H9 (cell line): ENCODE results near the gene BMP5. TPM values are rescaled to one million over a fixed set of nuclear protein-coding genes. Genes with fewer than 3 reads are reported as not detected.

Experiments used
- DNase-seq: peaks from one replicate; pipeline ENCODE4 v3.0.0-alpha.2; 2017
- H2AFZ ChIP-seq: one replicate; pipeline ENCODE4 v1.6.1; 2013; ENCODE audit warnings: mild to moderate bottlenecking, low read length, control low read depth, moderate library complexity
- H2AK5ac ChIP-seq: 2 replicates; pipeline ENCODE4 v1.6.1; 2013; ENCODE audit warnings: low read length, control low read depth, mixed read lengths; ENCODE audit not compliant: insufficient read length
- H2BK120ac ChIP-seq: one replicate; pipeline ENCODE4 v1.6.1; 2013; ENCODE audit warnings: low read depth, mild to moderate bottlenecking, low read length, control low read depth, inconsistent platforms; ENCODE audit not compliant: poor library complexity, severe bottlenecking
- H2BK12ac ChIP-seq: 2 replicates; pipeline ENCODE4 v1.6.1; 2013; ENCODE audit warnings: low read length, control low read depth, mixed read lengths, low read depth; ENCODE audit not compliant: insufficient read length
- H2BK15ac ChIP-seq: 2 replicates; pipeline ENCODE4 v1.6.1; 2013; ENCODE audit warnings: low read depth, low read length, control low read depth
- H2BK20ac ChIP-seq: one replicate; pipeline ENCODE4 v1.6.1; 2013; ENCODE audit warnings: low read depth, mild to moderate bottlenecking, low read length, control low read depth, inconsistent platforms; ENCODE audit not compliant: poor library complexity, severe bottlenecking
- H2BK5ac ChIP-seq: 2 replicates; pipeline ENCODE4 v1.6.1; 2013; ENCODE audit warnings: low read length, control low read depth, mixed read lengths; ENCODE audit not compliant: insufficient read length
- H3K14ac ChIP-seq: 2 replicates; pipeline ENCODE4 v1.6.1; 2013; ENCODE audit warnings: low read length, control low read depth; ENCODE audit not compliant: insufficient read depth
- H3K18ac ChIP-seq: 2 replicates; pipeline ENCODE4 v1.6.1; 2013; ENCODE audit warnings: low read depth, mild to moderate bottlenecking, mixed read lengths, low read length, control low read depth; ENCODE audit not compliant: insufficient read length
- H3K23ac ChIP-seq: 2 replicates; pipeline ENCODE4 v1.6.1; 2013; ENCODE audit warnings: low read length, control low read depth, mixed read lengths, low read depth; ENCODE audit not compliant: insufficient read length
- H3K23me2 ChIP-seq: 2 replicates; pipeline ENCODE4 v1.6.1; 2013; ENCODE audit warnings: low read depth, mild to moderate bottlenecking, mixed read lengths, low read length, control low read depth; ENCODE audit not compliant: insufficient read length, poor library complexity, severe bottlenecking
- H3K27ac ChIP-seq: 2 replicates; pipeline ENCODE4 v1.5.1; 2013; ENCODE audit warnings: low read length, control low read depth, mixed read lengths, low read depth; ENCODE audit not compliant: insufficient read length
- H3K27me3 ChIP-seq: 2 replicates; pipeline ENCODE4 v1.6.1; 2013; ENCODE audit warnings: low read length, control low read depth, inconsistent platforms; ENCODE audit not compliant: insufficient read depth
- H3K4ac ChIP-seq: 2 replicates; pipeline ENCODE4 v1.6.1; 2013; ENCODE audit warnings: low read depth, mild to moderate bottlenecking, control low read depth, inconsistent platforms, low read length, moderate library complexity
- H3K4me1 ChIP-seq: 2 replicates; pipeline ENCODE4 v1.6.1; 2013; ENCODE audit warnings: low read length, control low read depth, inconsistent platforms; ENCODE audit not compliant: insufficient read depth
- H3K4me2 ChIP-seq: 2 replicates; pipeline ENCODE4 v1.6.1; 2013; ENCODE audit warnings: low read length, control low read depth, mixed read lengths; ENCODE audit not compliant: insufficient read length, insufficient read depth
- H3K56ac ChIP-seq: 2 replicates; pipeline ENCODE4 v1.6.1; 2013; ENCODE audit warnings: low read depth, mild to moderate bottlenecking, mixed read lengths, low read length, control low read depth; ENCODE audit not compliant: insufficient read length
- H3K79me1 ChIP-seq: 2 replicates; pipeline ENCODE4 v1.6.1; 2013; ENCODE audit warnings: low read depth, mild to moderate bottlenecking, moderate library complexity, low read length, control low read depth, inconsistent platforms; ENCODE audit not compliant: insufficient read depth, poor library complexity, severe bottlenecking
- H3K79me2 ChIP-seq: 2 replicates; pipeline ENCODE4 v1.6.1; 2013; ENCODE audit warnings: low read length, control low read depth, inconsistent platforms; ENCODE audit not compliant: insufficient read depth
- H3K9ac ChIP-seq: 2 replicates; pipeline ENCODE4 v1.6.1; 2013; ENCODE audit warnings: low read length, control low read depth, mixed read lengths; ENCODE audit not compliant: insufficient read length; ENCODE audit errors: extremely low read depth
- H3K9me3 ChIP-seq: one replicate; pipeline ENCODE4 v1.6.1; 2013; ENCODE audit warnings: low read depth, low read length, inconsistent platforms; ENCODE audit not compliant: control insufficient read depth
- H3T11ph ChIP-seq: one replicate; pipeline ENCODE4 v1.6.1; 2013; ENCODE audit warnings: mild to moderate bottlenecking, low read length, control low read depth, inconsistent platforms
- H4K20me1 ChIP-seq: one replicate; pipeline ENCODE4 v1.6.1; 2013; ENCODE audit not compliant: control insufficient read depth, insufficient read length, insufficient read depth
- H4K5ac ChIP-seq: 2 replicates; pipeline ENCODE4 v1.6.1; 2013; ENCODE audit warnings: low read depth, mild to moderate bottlenecking, mixed read lengths, low read length, control low read depth; ENCODE audit not compliant: insufficient read length
- H4K8ac ChIP-seq: replicated peaks from 2 replicates; pipeline ENCODE4 v1.6.1; 2013; ENCODE audit warnings: low read length, control low read depth, mixed read lengths, low read depth; ENCODE audit not compliant: insufficient read length
- H4K91ac ChIP-seq: 2 replicates; pipeline ENCODE4 v1.6.1; 2013; ENCODE audit warnings: low read depth, mild to moderate bottlenecking, moderate library complexity, mixed read lengths, low read length, control low read depth; ENCODE audit not compliant: insufficient read length
- H3K27ac Mint-ChIP-seq, 3 experiments: 2 replicates in 2 of 3; 3 replicates in 1 of 3; pipeline ENCODE4 v1.8.0; 2020 to 2021; ENCODE audit warnings: mixed read lengths in 3 of 3, mild to moderate bottlenecking in 1 of 3, moderate library complexity in 1 of 3
- H3K27me3 Mint-ChIP-seq: 2 replicates; pipeline ENCODE4 v1.8.0; 2021; ENCODE audit warnings: low read depth, mild to moderate bottlenecking, moderate library complexity, mixed read lengths
- H3K36me3 Mint-ChIP-seq, 3 experiments: 2 replicates in 2 of 3; 3 replicates in 1 of 3; pipeline ENCODE4 v1.8.0; 2020 to 2021; ENCODE audit warnings: low read depth in 3 of 3, mixed read lengths in 3 of 3; ENCODE audit not compliant: insufficient read depth in 1 of 3
- H3K4me1 Mint-ChIP-seq, 2 experiments: 2 replicates each; pipeline ENCODE4 v1.8.0; 2020; ENCODE audit warnings: mixed read lengths in 2 of 2
- H3K4me3 Mint-ChIP-seq, 2 experiments: 2 replicates in 1 of 2; 3 replicates in 1 of 2; pipeline ENCODE4 v1.8.0; 2020 to 2021; ENCODE audit warnings: mild to moderate bottlenecking in 2 of 2, mixed read lengths in 2 of 2, moderate library complexity in 1 of 2
- H3K9me3 Mint-ChIP-seq, 2 experiments: 2 replicates in 1 of 2; 3 replicates in 1 of 2; pipeline ENCODE4 v1.8.0; 2020; ENCODE audit warnings: mild to moderate bottlenecking in 2 of 2, mixed read lengths in 2 of 2, moderate library complexity in 1 of 2
- WGBS: extraction: QIAGEN DNeasy Blood & Tissue Kit; methylation state at CpG from one replicate; pipeline ENCODE4 v1.1.7; 2013; ENCODE audit warnings: missing lambda C conversion rate, low lambda C conversion rate, mixed read lengths; ENCODE audit not compliant: insufficient read length; ENCODE audit errors: extremely low coverage; 5-methylcytosine and 5-hydroxymethylcytosine counted together
- total RNA-seq: library from RNA; stranded (reverse); gene quantifications from 2 replicates; pipeline ENCODE4 v1.2.1, GENCODE V29; 2021
- TF ChIP-seq, protein P1 (sequence below): fragments of 200-600 bp; sonication (generic); conservative IDR thresholded peaks from 3 replicates; pipeline ENCODE4 v1.8.0; 2021; ENCODE audit warnings: antibody characterized with exemption, mild to moderate bottlenecking

The BMP5 gene
- total RNA-seq, 1 experiment from 2014 or later: not detected

- H3K4me1 Mint-ChIP-seq: peaks cover 12 to 15% of the 10 kb centered on the region in 2 experiments
- no peaks in the 10 kb centered on the region for H3K27me3 Mint-ChIP-seq
- no peak overlapping the region for H3K9ac ChIP-seq
- no peak overlapping the region for H3K27ac Mint-ChIP-seq
- H2AK5ac ChIP-seq: no peak overlapping the region
- H3K79me2 ChIP-seq: no peaks in the 10 kb centered on the region
- no peak overlapping the region for H2BK20ac ChIP-seq
- no peak overlapping the region for H3K23ac ChIP-seq
- H2BK12ac ChIP-seq: no peak overlapping the region
- H3K79me1 ChIP-seq: no peaks in the 10 kb centered on the region
- H3K27me3 ChIP-seq: no peaks in the 10 kb centered on the region
- no peaks in the 10 kb centered on the region for H3K4me1 ChIP-seq
- H3K4me3 Mint-ChIP-seq: no peak overlapping the region
- no peaks in the 10 kb centered on the region for H3K9me3 Mint-ChIP-seq
- H3K18ac ChIP-seq: no peak overlapping the region
- no peak overlapping the region for H3K4ac ChIP-seq
- WGBS: no CpG with 5 or more reads among the region's 3 CpGs
- no peak overlapping the region for H3K27ac ChIP-seq
- no peak overlapping the region for H2BK5ac ChIP-seq
- DNase-seq: no peak
- no peaks in the 10 kb centered on the region for H4K20me1 ChIP-seq
- no peak overlapping the region for H3K4me2 ChIP-seq
- H3K56ac ChIP-seq: no peak overlapping the region
- TF ChIP-seq, protein P1, sequence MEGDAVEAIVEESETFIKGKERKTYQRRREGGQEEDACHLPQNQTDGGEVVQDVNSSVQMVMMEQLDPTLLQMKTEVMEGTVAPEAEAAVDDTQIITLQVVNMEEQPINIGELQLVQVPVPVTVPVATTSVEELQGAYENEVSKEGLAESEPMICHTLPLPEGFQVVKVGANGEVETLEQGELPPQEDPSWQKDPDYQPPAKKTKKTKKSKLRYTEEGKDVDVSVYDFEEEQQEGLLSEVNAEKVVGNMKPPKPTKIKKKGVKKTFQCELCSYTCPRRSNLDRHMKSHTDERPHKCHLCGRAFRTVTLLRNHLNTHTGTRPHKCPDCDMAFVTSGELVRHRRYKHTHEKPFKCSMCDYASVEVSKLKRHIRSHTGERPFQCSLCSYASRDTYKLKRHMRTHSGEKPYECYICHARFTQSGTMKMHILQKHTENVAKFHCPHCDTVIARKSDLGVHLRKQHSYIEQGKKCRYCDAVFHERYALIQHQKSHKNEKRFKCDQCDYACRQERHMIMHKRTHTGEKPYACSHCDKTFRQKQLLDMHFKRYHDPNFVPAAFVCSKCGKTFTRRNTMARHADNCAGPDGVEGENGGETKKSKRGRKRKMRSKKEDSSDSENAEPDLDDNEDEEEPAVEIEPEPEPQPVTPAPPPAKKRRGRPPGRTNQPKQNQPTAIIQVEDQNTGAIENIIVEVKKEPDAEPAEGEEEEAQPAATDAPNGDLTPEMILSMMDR: no peak
- no peaks in the 10 kb centered on the region for H3K9me3 ChIP-seq
- H4K8ac ChIP-seq: no peak overlapping the region
- H3K14ac ChIP-seq: no peak overlapping the region
- H3K36me3 Mint-ChIP-seq: no peaks in the 10 kb centered on the region
- H3K23me2 ChIP-seq: no peaks in the 10 kb centered on the region
- no peak overlapping the region for H2BK15ac ChIP-seq
- H2AFZ ChIP-seq: no peak overlapping the region
- H3T11ph ChIP-seq: no peak overlapping the region
- H4K91ac ChIP-seq: no peak overlapping the region
- H2BK120ac ChIP-seq: no peak overlapping the region
- H4K5ac ChIP-seq: no peak overlapping the region
These were observed 5.1 kb downstream of the BMP5 start for GRCh38 chr6:55870181-55870813.
